Spleen (tissue), 11 donors: ENCODE data around the gene CCL4. TPM values are rescaled to one million over a fixed set of nuclear protein-coding genes. Genes with fewer than 3 reads are reported as not detected.
"Not testable (repeated sequence)": the region's sequence is repeated elsewhere in the genome, so short reads cannot be mapped to it uniquely, and the experiment has no call there.

ENCODE experiments used
- DNase-seq: peaks from one replicate; pipeline ENCODE4 v3.0.0-alpha.2; 2020
- H3K27ac ChIP-seq, 8 donors: fragments of 200-600 bp; sonication (generic) in 7 of 8; 1 replicate in 4 of 8; 2 replicates in 4 of 8; pipeline versions ENCODE4 v1.5.0 to v1.8.0; 2016 to 2021; ENCODE audit warnings: inconsistent platforms in 4 of 8, mild to moderate bottlenecking in 4 of 8, moderate library complexity in 1 of 8
- H3K27me3 ChIP-seq, 7 donors: fragments of 200-600 bp; sonication (generic) in 6 of 7; replicated peaks in 1 of 7; 1 replicate in 4 of 7; 2 replicates in 3 of 7; pipeline versions ENCODE4 v1.5.0 to v1.8.0; 2016 to 2021; ENCODE audit warnings: inconsistent platforms in 3 of 7, mild to moderate bottlenecking in 1 of 7
- H3K36me3 ChIP-seq, 6 donors: fragments of 200-600 bp; sonication (generic) in 5 of 6; 1 replicate in 4 of 6; 2 replicates in 2 of 6; pipeline versions ENCODE4 v1.5.0 to v1.8.0; 2016 to 2021; ENCODE audit warnings: inconsistent platforms in 2 of 6
- H3K4me1 ChIP-seq, 6 donors: fragments of 200-600 bp; sonication (generic) in 5 of 6; 1 replicate in 3 of 6; 2 replicates in 3 of 6; pipeline versions ENCODE4 v1.5.0 to v1.8.0; 2016 to 2021; ENCODE audit warnings: inconsistent platforms in 3 of 6
- H3K4me3 ChIP-seq, 8 donors: fragments of 200-600 bp; sonication (generic) in 7 of 8; 1 replicate in 4 of 8; 2 replicates in 4 of 8; pipeline versions ENCODE4 v1.5.0 to v1.8.0; 2016 to 2021; ENCODE audit warnings: inconsistent platforms in 4 of 8, mild to moderate bottlenecking in 4 of 8, moderate library complexity in 2 of 8
- H3K9me3 ChIP-seq, 8 donors: fragments of 200-600 bp; sonication (generic) in 7 of 8; 1 replicate in 4 of 8; 2 replicates in 4 of 8; pipeline versions ENCODE4 v1.5.0 to v1.8.0; 2016 to 2021; ENCODE audit warnings: inconsistent platforms in 4 of 8
- CTCF ChIP-seq, 11 experiments: fragments of 200-600 bp in 7 of 11; fragments of 450-650 bp in 4 of 11; sonication (generic) in 4 of 11; IDR thresholded peaks in 8 of 11; conservative IDR thresholded peaks in 3 of 11; 1 replicate in 7 of 11; 2 replicates in 4 of 11; pipeline versions ENCODE4 v1.4.0 to v1.8.0; 2016 to 2021; ENCODE audit warnings: antibody characterized with exemption in 11 of 11, inconsistent platforms in 4 of 11, mild to moderate bottlenecking in 1 of 11
- POLR2A ChIP-seq, 3 donors: fragments of 450-650 bp; IDR thresholded peaks; one replicate each; pipeline ENCODE4 v1.5.1; 2017; ENCODE audit warnings: antibody characterized with exemption in 3 of 3, mild to moderate bottlenecking in 1 of 3
- POLR2AphosphoS5 ChIP-seq, 3 donors: sonication (generic); formaldehyde crosslinking; IDR thresholded peaks; one replicate each; pipeline ENCODE4 v1.5.1; 2017; ENCODE audit warnings: antibody characterized with exemption in 3 of 3
- WGBS, 5 donors: extraction: QIAGEN DNeasy Blood & Tissue Kit in 3 of 5; methylation state at CpG; one replicate each; pipeline versions ENCODE4 v1.1.5 to v1.1.7; 2013 to 2018; 5-methylcytosine and 5-hydroxymethylcytosine counted together
- intact Hi-C: fragments of 100-400 bp; cut with DNase I; formaldehyde crosslinking; loops from one replicate; pipeline ENCODE4 v1.15.0; 2023; ENCODE audit warnings: low total_unique reads
- polyA plus RNA-seq, 3 donors: library from polyadenylated mRNA; stranded (reverse); fragments of 200-250 nt; gene quantifications; one replicate each; pipeline ENCODE4 v1.2.1, GENCODE V29; 2013
- total RNA-seq, 7 donors: library from RNA; depleted of rRNA in 3 of 7; stranded (reverse); fragments of >200 nt in 3 of 7; fragmentation: NEBNext Ultra II Directional in 4 of 7; extraction: Animal tissue kit (Norgen Biotek cat#: 25700) in 4 of 7; gene quantifications; one replicate each; pipeline versions ENCODE4 v1.1.0 to v1.2.1, GENCODE V29; 2016 to 2021
- donor health status: healthy with polysubstance abuse.
- donor health status: DM: no; HTN: no; CAD: no; lungs with moderate emphysema.
- donor health status: DM: no; HTN: no; CAD: no.
- donor health status: Bipolar disorder and iron deficiency.
- donor health status: healthy.
- donor health status: DM: no; HTN: no; CAD: no.
- donor health status: DM: yes; HTN: yes; CAD: no.

Gene CCL4
- total and polyA plus RNA-seq, 10 donors: 10.1 to 81.0 (median 33.1) TPM

- intact Hi-C loops: no loop called here
- Histone ChIP-seq H3K36me3 (no peaks in the 10 kb centered on the region), H3K27me3 (no peaks in the 10 kb centered on the region), H3K27ac (no peak overlapping the region), H3K4me1 (peaks cover 0 to 14% (median 6%) of the 10 kb centered on the region in 6 donors), H3K4me3 (no peak overlapping the region), H3K9me3 (peaks cover 0 to 5% (median under 1%) of the 10 kb centered on the region in 8 donors)
- DNase-seq: no peak
- TF ChIP-seq POLR2A (IDR thresholded peaks at IDR 0.05) (no peak), POLR2AphosphoS5 (IDR thresholded peaks at IDR 0.05) (no peak), CTCF (IDR thresholded peaks at IDR 0.05 in 8 of 11, conservative IDR thresholded peaks at IDR 0.05 in 3 of 11) (no peak)
- 44 to 50% (median 45%) methylated on average over 5 of the region's 5 CpGs for WGBS, 5 donors
These were observed 14.1 kb downstream of the CCL4 start for GRCh38 chr17:36117505-36118382.

- H3K4me3 ChIP-seq: no peak overlapping the region
- no peaks in the 10 kb centered on the region for H3K27me3 ChIP-seq
- intact Hi-C loops: no loop called here
- no peak for TF ChIP-seq CTCF (IDR thresholded peaks at IDR 0.05 in 8 of 11, conservative IDR thresholded peaks at IDR 0.05 in 3 of 11)
- no peak for TF ChIP-seq POLR2A (IDR thresholded peaks at IDR 0.05)
- TF ChIP-seq POLR2AphosphoS5 (IDR thresholded peaks at IDR 0.05): no peak
- no peak for DNase-seq
- whole genome bisulfite sequencing, 5 donors: 89 to 94% (median 90%) methylated on average over 12 of the region's 12 CpGs
- no peaks in the 10 kb centered on the region for H3K9me3 ChIP-seq
- no peaks in the 10 kb centered on the region for H3K36me3 ChIP-seq
- peaks cover 0 to 14% (median 6%) of the 10 kb centered on the region in 6 donors for H3K4me1 ChIP-seq
- H3K27ac ChIP-seq: no peak overlapping the region
These were observed 15.1 kb downstream of the CCL4 start for GRCh38 chr17:36118477-36119353.

GRCh38 chr17:36120221-36120620, 16.6 kb downstream of the CCL4 start:
- peaks cover 0 to 14% (median 6%) of the 10 kb centered on the region in 6 donors for H3K4me1 ChIP-seq
- intact Hi-C loops: no loop called here
- DNase-seq: no peak
- peaks cover 5 to 12% (median 8%) of the 10 kb centered on the region in 8 donors for H3K9me3 ChIP-seq
- H3K27ac ChIP-seq: no peak overlapping the region
- peaks cover 0 to 5% (median 0%) of the 10 kb centered on the region in 6 donors for H3K36me3 ChIP-seq
- H3K27me3 ChIP-seq: no peaks in the 10 kb centered on the region
- H3K4me3 ChIP-seq: no peak overlapping the region
- TF ChIP-seq POLR2AphosphoS5 (IDR thresholded peaks at IDR 0.05) (no peak), CTCF (IDR thresholded peaks at IDR 0.05 in 8 of 11, conservative IDR thresholded peaks at IDR 0.05 in 3 of 11) (no peak), POLR2A (IDR thresholded peaks at IDR 0.05) (no peak)
- WGBS, 5 donors: 65 to 77% (median 71%) methylated on average over 3 of the region's 3 CpGs

- H3K27ac ChIP-seq, H3K27me3 ChIP-seq, intact Hi-C loops, DNase-seq, H3K36me3 ChIP-seq, H3K4me3 ChIP-seq: not testable (repeated sequence)
- 67 to 74% (median 71%) methylated on average over 6 of the region's 6 CpGs for WGBS, 5 donors
- Histone ChIP-seq H3K4me1 (peaks cover 0 to 16% (median 6%) of the 10 kb centered on the region in 6 donors), H3K9me3 (peaks cover 10 to 21% (median 17%) of the 10 kb centered on the region in 8 donors)
These were observed 17.5 kb downstream of the CCL4 start for GRCh38 chr17:36121099-36121498.
